Umbilical cord (tissue), 2 donors: Measurements from ENCODE around the gene ABHD1. TPM values are rescaled to one million over a fixed set of nuclear protein-coding genes. Genes with fewer than 3 reads are reported as not detected.
A peak's percentile ranks its signal among the peaks of the same experiment; 100 is the strongest.
"Not testable (repeated sequence)": the region's sequence is repeated elsewhere in the genome, so short reads cannot be mapped to it uniquely, and the experiment has no call there.

Source experiments
- DNase-seq: peaks from one replicate; pipeline ENCODE4 v3.0.0-alpha.2; 2015; ENCODE audit warnings: low spot score
- total RNA-seq: library from RNA; depleted of rRNA; stranded (reverse); fragments of >200 nt; gene quantifications from one replicate; pipeline ENCODE4 v1.2.3, GENCODE V29; 2014; ENCODE audit warnings: low replicate concordance; ENCODE audit not compliant: insufficient read depth

ABHD1 gene
- total RNA-seq, 1 donor from 2014 or later: 1.2 TPM

DNA sequence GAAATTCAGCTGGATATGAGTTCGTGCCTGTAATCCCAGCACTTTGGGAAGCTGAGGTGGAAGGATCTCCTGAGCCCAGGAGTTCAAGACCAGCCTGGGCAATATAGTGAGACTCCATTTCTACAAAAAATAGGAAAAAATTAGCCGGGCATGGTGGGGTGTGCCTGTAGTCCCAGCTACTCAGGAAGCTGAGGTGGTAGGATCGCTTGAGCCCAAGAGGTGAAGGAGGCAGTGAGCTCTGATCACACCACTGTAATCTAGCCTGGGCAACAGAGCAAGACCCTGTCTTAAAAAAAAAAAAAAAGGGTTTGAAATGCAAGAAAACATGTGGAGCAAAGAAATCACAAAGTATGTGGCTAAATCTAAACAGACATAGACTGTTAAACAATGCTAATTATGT is 14.5 kb upstream of the ABHD1 start:
- DNase-seq: no peak

DNA sequence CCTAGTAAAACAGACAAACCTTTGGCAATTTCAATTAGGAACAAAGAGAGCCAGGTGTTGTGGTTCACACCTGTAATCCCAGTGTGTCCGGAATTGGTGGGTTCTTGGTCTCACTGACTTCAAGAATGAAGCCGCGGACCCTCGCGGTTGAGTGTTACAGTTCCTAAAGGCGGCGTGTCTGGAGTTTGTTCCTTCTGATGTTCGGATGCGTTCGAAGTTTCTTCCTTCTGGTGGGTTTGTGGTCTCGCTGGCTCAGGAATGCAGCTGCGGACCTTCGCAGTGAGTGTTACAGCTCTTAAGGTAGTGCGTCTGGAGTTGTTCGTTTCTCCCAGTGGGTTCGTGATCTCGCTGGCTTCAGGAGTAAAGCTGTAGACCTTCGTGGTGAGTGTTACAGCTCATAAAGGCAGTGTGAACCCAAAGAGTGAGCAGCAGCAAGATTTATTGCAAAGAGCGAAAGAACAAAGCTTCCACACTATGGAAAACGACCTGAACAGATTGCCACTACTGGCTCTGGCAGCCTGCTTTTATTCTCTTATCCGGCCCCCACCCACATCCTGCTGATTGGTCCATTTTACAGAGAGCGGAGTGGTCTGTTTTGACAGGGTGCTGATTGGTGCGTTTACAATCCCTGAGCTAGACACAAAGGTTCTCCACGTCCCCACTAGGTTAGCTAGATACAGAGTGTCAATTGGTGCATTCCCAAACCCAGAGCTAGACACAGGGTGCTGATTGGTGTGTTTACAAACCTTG is 12.8 kb upstream of the ABHD1 start:
- DNase-seq: not testable (repeated sequence)

DNA sequence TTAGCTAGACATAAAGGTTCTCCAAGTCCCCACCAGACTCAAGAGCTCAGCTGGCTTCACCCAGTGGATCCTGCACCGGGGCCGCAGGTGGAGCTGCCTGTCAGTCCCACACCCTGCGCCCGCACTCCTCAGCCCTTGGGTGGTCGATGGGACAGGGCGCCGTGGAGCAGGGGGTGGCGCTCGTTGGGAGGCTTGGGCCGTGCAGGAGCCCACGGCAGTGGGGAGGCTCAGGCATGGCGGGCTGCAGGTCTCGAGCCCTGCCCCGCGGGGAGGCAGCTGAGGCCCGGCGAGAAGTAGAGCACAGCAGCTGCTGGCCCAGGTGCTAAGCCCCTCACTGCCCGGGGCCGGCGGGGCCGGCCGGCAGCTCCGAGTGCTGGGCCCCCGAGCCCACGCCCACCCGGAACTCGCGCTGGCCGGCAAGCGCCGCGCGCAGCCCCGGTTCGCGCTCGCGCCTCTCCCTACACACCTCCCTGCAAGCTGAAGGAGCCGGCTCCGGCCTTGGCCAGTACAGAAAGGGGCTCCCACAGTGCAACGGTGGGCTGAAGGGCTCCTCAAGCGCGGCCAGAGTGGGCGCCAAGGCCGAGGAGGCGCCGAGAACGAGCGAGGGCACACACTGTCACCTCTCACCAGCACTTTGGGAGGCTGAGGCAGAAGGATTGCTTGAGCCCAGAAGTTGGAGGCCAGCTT is 12.1 kb upstream of the ABHD1 start:
- not testable (repeated sequence) for DNase-seq

DNA sequence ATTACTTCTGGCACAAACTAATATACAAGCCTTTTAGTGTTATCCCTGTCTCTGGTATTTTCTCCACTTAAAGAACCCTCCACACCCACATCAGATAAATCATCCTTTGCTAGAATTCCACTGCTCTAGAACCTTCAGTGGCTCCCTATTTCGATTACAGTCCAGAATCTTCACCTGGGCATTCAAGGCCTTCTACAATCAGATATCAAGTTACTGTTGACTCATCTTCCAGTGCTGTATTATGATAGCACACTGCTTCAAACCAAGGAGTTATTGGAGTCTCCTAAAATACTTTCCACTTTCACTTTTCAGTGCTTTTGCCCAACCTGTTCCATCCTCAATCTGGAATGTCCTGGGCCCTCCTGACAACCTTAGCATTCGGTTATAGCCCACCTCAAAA is 8.1 kb upstream of the ABHD1 start:
- no peak for DNase-seq

DNA sequence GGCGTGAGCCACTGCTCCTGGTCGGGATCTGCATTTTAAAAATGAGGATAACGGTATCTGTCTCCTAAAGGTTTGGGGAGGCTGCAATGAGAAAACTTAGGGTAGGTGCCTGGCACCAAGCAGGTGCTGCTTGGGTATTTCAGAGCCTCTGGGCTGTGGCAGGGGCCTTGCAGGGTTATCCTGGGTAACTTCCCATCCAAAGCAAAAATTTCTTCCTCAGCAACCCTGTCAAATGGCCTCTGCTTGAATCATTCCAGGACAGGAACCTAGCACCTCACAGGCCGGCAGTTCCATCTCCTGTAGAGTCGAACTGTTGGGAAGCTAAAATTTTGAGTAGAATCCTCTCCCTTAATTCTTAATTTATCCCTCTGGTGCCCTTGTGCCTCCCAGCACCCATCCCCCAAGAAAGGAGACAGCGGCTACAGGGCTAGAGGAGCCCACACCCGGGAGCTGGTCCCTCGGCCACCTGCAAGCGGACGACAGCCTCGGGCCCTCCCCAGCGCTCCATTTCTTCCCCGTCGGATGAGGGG is 5.6 kb upstream of the ABHD1 start:
- no peak for DNase-seq

DNA sequence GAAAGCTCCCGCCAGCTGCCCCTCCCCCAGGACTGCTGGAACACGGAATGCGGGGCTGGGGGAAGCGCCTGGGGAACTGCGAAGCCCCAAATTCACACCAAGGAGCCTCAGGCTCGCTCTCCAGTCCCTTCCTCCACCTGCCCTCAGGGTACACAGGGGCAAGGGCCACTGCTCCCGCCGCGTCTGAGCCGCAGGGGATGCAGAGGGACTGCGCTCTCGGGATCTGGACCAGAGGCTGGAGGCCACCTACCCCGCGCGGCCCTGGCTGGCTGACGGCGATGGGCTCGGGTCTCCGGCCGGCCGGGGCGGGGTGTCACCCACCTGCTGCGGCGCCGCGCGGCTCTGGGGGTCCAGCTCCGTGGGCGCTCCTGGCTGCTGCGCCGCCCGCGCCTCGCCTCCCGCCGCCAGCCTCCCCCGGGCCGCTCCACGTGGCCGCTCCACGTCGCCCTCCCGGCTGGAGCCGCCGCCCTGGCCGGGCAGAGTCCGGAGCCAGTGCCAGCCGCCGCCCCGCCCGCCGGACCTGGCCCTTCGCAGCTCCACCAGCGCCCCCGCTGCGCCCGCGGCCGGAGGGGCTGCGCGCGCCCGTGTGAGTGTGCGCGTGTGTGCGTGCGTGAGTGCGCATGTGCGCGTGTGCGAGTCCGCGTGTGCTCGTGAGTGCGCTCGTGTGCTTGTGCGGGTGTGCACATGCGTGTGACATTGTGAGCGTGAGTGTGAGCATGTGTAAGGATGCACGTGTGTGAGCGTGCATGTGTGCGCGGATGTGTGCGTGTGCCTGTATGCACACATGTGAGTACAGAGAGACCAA is 4.9 kb upstream of the ABHD1 start, which contains the start of gene CGREF1:
Gene CGREF1 (minus strand): TSS at position 604 of the 805 bp plus-strand sequence. CDS start 14,762 bp downstream, outside the sequence.
- DNase-seq: no peak

DNA sequence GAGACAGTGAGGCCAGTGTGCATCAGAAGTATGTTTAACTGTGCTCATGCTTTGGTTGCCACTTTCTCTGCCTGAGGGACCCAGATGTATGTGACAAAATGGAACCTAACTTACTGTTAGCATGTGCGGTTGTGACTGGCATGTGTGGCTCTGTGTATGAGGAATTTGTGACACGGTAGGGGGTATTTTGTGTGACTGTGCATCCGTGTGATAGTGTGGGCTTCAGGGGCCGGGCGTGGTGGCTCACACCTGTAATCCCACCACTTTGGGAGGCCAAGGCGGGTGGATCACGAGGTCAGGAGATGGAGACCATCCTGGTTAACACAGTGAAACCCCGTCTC is 4.3 kb upstream of the ABHD1 start:
- DNase-seq: not testable (repeated sequence)

DNA sequence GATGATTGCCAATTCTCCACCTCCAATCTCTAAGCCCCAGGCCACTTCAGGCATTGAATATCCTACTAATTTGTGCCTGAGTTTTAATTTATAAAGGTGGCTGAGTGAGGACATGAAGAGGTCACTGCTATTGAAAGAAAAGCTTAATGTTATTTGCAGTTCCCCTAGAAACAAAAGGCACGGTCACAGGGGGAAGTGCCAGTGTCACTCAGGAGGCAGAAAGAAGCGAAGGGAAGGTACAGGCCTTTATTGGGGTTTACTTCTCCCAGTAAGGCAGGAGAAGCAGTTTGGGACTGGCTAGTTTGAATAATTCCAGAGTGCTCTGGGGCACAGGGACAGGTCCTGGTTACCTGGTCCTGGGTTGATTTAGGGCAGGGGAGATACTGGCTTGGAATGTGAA is 1.7 kb upstream of the ABHD1 start:
- no peak for DNase-seq

DNA sequence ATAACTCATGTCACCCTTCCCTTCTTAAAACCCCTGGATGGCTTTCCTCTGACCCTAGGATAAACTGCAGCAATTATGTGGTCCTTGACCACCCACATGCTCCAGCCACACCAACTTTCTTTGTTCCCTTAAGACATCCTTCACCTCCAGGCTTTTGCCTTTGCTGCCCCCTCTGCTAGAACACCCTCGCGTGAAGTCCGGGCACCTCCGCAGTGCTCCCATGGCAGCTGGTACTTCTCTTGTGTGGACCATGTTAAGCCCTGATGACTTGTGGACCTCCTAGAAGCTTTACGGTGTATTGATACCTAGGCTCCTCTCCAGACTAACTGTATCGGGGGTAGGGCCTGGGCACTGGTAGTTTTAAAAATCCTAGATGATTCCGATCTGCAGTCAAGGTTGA is 824 bp upstream of the ABHD1 start:
- DNase-seq: no peak

DNA sequence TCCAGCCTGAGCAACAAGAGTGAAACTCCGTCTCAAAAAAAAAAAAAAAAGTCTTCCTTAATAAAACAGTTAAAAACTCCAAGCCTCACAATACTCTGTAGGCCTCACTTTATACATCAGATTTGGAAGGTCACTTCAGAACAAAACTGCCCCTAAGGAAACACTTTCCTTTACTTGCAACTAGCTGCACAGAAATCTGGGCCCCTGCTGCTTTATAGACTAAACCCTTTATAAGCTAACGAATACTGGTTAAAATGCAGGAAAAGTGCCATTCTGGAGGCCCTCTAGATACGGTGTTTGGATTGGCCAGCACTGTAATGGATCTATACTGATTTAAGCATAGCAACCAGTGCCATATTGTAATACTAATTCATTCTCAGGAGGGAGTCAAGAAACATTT is 1.5 kb downstream of the ABHD1 start:
- no peak for DNase-seq

DNA sequence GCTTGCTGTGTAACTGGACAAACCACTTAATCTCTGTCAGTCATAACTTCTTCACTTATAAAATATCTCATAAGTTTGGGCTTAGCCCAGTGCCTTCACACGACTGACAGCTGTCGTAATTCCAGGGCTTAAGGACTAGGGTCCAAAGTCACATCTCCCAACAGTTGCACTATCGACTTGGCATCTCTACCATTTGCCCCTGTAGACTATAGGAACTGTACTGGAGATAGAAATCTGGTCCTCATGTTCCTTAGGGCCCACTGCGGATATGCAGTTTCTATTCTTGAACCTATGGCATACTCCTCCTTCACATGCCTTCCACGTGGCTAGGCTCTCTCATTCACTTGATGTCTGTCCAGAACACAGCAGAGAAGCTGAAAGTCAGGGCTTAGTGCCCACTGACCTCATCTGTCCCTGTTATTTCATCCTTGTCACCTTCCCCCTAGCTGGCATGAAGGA is 2.7 kb downstream of the ABHD1 start:
- DNase-seq: no peak

DNA sequence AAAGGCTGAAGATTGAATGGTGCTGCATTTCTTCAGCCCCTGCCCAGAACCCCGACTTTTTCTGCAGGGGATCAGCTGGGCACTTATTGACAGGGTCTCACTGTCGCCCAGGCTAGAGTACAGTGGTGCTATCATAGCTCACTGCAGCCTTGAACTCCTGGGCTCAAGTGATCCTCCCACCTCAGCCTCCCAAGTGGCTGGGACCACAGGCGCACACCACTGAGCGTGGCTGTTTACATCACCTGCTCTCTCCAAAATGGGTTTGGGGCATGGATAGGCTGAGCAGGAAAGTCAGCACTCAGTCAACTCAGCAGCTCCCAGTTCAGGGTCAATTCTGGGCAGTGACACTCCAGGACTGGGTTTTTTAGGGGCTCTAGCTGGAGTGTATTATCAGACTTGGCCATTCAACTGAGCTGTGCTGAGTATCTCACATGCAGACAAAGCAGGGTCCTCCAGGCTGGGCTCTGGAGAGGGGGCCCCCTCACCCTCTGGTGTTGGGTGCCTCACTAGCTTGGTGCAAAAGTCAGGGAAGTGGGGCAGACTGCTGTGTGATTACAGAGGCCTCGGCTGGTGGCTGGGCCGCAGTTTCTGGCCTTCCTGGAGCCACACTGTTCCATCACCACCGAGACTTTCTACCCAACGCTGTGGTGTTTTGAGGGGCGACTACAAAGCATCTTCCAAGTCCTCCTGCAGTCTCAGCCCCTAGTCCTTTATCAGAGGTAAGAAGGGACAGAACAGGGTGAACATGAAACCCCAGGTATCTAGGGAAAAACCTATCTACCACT is 4.5 kb downstream of the ABHD1 start:
- no peak for DNase-seq

DNA sequence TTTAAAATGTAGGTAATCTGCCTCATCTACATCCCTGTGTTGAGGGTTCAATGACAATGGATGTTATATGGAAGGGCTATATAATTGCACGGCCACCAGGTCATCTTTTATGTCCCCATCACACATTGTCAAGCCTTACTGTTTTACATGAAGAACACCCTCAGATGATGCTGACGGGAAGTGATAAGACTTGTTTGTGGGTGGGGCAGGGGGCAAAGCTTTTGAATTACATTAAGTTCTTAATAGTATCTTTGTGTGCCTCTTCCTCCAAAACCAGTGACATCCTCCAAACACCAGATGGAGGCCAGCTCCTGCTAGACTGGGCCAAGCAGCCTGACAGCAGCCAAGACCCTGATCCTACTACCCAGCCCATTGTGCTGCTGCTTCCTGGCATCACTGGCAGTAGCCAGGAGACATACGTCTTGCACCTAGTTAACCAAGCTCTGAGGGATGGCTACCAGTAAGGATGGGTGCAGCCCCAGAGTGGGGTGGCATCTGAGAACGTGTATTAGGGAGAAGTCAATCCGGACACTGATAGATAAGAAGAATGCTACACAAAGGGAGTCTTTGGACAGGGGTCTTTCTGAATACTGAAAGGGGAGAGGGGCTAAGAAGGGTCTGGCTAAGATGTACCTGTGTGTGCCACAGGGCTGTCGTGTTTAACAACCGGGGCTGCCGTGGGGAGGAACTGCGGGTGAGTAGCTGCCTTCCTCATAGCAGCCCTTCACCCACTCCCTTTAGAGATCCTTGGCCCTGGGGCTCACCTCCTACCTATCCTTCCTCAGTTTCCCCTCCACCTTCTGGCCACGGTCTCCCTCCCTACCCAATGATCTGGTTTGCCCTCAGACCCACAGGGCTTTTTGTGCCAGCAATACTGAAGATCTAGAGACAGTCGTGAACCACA is 5.3 kb downstream of the ABHD1 start:
- no peak for DNase-seq

DNA sequence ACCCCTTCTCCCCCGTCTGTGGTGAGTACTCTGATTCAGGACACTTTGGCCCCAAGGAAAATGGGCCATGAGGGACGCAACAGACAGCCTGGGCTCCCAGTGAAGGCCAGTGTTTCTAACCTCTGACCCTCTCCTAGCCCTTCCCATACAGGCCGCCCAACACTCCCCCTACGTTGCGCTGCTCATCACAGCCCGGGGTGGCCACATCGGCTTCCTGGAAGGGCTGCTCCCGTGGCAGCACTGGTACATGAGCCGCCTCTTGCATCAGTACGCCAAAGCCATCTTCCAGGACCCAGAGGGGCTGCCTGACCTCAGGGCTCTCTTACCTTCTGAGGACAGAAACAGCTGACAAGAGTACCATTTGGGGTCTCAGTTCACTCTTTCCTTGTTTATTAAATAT is 6.8 kb downstream of the ABHD1 start:
- DNase-seq: no peak

DNA sequence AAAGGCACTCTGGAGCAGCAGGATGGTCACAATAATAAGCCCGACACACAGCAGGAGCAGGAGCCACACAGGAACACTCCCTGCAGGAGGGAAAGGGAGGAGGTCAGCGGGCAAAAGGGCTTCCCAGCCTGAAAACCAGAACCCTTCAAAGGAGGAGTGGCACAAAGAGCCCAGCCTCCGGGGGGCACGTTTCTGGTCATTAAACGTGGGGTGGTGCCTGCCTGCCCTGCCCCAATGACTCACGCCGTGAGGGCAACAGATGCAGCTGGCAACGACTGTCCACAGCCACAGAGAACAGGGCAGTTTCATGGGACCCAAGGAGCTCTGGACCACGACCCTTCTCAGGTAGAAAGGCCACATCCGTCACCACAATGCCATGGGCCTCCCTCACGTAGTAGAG is 7.8 kb downstream of the ABHD1 start:
- no peak for DNase-seq

DNA sequence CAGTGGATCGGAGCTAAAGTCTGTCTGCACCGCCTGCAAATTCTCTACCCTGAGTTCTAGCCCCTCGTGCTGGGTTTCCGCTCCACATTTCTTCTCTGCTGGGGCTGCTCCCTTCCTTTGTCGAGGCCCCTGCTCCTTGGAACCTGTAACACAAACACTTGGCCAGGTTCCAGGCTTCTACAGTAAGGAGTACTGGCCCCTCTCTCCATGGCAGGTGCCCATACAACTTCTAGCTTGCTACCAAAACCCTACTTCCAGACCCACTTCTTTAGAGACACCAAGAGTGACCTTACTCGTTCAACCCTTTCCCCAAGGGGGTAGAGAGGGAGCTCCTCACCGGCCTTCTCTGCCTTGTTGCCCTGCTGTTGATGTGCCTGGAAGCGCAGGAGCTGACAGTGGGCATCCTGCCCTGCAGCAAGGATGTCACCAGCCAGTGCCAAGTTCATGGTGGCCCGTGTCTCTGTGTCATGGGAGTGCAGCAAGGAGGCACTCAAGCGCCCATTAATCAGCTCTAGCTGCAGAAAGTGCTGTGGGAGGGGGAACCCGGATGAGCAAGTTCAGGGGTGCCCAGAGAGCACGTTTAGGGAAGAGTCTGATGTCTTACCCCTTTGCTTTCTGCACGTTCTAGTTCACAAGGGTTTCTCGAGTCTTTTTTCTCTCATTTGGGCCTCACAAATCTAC is 9.7 kb downstream of the ABHD1 start:
- no peak for DNase-seq

DNA sequence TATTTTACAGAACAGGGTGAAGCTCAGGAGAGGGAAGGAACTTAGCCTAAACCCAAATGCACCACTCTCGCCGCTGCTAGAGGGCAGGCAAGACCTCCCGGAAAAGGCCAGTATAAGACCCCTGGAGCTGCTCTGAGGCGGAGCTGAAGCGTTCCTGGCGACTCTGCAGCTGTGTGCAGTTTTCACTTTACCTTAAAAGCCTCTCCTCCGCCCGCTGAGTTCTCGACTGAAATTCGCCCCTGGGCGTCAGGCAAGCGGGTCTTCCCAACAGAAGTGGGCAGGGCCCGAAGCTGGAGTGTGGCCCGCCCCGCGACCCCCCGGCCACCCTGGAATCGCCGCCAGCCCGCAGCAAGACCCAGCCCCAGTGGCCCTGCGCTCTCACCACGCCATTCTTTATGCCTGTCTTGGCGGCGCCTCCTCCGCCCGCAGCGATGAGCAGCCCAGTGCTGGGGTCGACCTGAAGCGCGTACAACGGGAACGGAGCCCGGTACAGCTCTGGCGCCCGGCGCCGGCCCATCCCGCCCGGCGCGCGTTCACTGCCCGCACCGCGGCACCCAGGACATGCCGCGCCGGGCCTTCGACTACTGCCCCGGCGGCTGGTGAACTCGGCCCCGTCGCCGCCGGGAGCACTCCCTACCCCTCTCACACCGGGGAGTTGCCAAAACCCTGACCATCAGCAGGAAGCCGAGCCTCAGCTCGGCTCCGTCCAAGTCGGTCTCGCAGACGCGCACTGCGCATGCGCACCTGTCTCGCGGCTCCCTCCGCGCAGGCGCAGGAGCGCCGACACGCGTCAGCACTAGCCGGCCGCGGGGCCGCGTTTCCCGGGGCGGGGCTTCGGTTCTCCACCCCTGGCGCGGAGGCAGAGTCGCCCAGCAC is 10.5 kb downstream of the ABHD1 start, which contains the start of gene PREB:
Gene PREB (minus strand): TSS at position 732 of the 876 bp plus-strand sequence. CDS start 215 bp downstream, at position 517.
- peak; percentile 98 for DNase-seq

DNA sequence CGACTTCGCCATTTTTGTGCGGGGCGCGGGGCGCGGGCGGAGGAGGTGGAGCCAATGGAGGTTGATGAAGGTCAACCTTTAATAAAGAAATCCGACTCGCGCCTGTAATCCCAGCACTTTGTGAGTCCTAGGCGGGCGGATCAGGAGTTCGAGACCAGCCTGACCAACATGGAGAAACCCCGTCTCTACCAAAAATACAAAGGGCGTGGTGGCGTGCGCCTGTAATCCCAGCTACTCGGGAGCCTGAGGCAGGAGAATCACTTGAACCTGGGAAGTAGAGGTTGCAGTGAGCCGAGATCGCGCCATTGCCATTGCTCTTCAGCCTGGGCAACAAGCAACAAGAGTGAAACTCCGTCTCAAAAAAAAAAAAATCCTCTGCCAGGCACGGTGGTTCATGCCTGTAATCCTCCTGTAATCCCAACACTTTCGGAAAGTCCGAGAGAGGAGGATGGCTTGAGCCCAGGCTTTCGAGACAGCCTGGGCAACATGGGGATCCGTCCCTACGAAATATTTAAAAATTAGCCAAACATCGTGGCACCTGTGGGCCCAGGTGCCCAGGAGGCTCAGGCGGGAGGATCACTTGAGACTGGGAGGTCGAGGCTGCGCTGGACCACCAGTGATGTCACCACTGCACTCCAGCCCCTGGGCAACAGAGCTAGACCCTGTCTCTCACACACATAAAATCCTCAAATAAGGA is 11.3 kb downstream of the ABHD1 start:
- DNase-seq: no peak
